Colonic mucosa (tissue), 4 donors: ENCODE results near the gene CSMD2. TPM values are rescaled to one million over a fixed set of nuclear protein-coding genes. Genes with fewer than 3 reads are reported as not detected.

Experiments used
- DNase-seq: peaks from one replicate; pipeline ENCODE4 v3.0.0-alpha.2; 2020
- H3K27ac ChIP-seq: fragments of 200-600 bp; one replicate; pipeline ENCODE4 v1.8.0; 2021
- H3K27me3 ChIP-seq: fragments of 200-600 bp; one replicate; pipeline ENCODE4 v1.8.0; 2021
- H3K36me3 ChIP-seq: fragments of 200-600 bp; one replicate; pipeline ENCODE4 v1.8.0; 2021
- H3K4me1 ChIP-seq: fragments of 200-600 bp; one replicate; pipeline ENCODE4 v1.8.0; 2021; ENCODE audit warnings: mild to moderate bottlenecking
- H3K4me3 ChIP-seq: fragments of 200-600 bp; one replicate; pipeline ENCODE4 v1.8.0; 2021
- H3K9ac ChIP-seq, 2 donors: one replicate each; pipeline ENCODE4 v1.7.0; 2013; ENCODE audit warnings: control low read depth in 2 of 2, low read depth in 2 of 2, low read length in 2 of 2
- H3K9me3 ChIP-seq: fragments of 200-600 bp; one replicate; pipeline ENCODE4 v1.8.0; 2021
- intact Hi-C: fragments of 100-400 bp; cut with DNase I; formaldehyde crosslinking; loops from one replicate; pipeline ENCODE4 v1.14.1; 2022
- total RNA-seq, 2 donors: library from RNA; stranded (reverse); fragmentation: NEBNext Ultra II Directional in 1 of 2; extraction: Animal tissue kit (Norgen Biotek cat#: 25700) in 1 of 2; gene quantifications; one replicate each; pipeline ENCODE4 v1.2.1, GENCODE V29; 2021
- TF ChIP-seq, protein P1 (sequence below): fragments of 200-600 bp; IDR thresholded peaks from one replicate; pipeline ENCODE4 v1.8.0; 2022; ENCODE audit warnings: antibody characterized with exemption, mild to moderate bottlenecking
- donor health status: healthy.
- donor health status: DM: no; HTN: no; CAD: no.
- donor health status: DM: no; HTN: no; CAD: no.

The CSMD2 gene
- total RNA-seq: under 1 TPM; 0.05 to 0.10 TPM

DNA sequence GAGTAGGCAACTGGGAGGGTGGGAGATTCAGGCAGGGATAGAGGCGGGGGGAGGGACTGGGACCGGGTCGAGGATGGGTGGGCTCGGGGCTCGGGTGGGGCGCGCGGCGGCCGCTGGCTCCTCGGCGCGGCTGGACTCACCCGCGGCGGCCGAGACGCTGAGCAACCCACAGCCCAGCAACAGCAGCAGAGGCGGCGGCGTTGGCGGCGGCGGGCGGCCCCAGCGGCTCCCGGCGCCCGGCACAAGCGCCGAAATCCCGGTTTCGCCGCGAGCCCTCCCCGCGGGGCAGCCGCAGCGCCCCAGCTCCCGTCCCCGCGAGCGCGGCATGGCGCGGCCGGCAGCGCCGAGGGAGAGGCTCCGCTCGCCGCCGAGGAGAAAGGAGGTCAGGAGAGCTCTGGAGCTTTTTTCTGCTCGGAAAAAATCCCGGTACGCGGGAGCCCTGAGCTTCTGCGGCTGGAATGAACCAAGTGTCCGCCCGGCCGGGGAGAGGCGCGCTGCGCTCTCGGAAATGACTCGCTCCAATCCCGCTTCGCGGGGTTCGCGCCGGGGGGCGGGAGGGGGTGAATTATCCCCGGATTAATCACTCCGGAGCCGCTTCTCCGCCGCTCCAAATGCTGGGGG is at the start of gene CSMD2:
TSS of gene CSMD2 (minus strand) at position 460 of the 621 bp plus-strand sequence. CDS start at position 327, 133 bp downstream.
- TF ChIP-seq, protein P1, sequence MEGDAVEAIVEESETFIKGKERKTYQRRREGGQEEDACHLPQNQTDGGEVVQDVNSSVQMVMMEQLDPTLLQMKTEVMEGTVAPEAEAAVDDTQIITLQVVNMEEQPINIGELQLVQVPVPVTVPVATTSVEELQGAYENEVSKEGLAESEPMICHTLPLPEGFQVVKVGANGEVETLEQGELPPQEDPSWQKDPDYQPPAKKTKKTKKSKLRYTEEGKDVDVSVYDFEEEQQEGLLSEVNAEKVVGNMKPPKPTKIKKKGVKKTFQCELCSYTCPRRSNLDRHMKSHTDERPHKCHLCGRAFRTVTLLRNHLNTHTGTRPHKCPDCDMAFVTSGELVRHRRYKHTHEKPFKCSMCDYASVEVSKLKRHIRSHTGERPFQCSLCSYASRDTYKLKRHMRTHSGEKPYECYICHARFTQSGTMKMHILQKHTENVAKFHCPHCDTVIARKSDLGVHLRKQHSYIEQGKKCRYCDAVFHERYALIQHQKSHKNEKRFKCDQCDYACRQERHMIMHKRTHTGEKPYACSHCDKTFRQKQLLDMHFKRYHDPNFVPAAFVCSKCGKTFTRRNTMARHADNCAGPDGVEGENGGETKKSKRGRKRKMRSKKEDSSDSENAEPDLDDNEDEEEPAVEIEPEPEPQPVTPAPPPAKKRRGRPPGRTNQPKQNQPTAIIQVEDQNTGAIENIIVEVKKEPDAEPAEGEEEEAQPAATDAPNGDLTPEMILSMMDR: no peak
- peaks cover 39% of the 10 kb centered on the region for H3K27me3 ChIP-seq
- DNase-seq: no peak
- H3K4me1 ChIP-seq: no peaks in the 10 kb centered on the region
- intact Hi-C loops: loop anchor here (5.0 kb wide), 1 partner anchor 533 kb away; no protein-coding TSS in a partner anchor
- H3K36me3 ChIP-seq: no peaks in the 10 kb centered on the region
- H3K4me3 ChIP-seq: no peak within 1 kb of the TSS
- no peaks in the 10 kb centered on the region for H3K9me3 ChIP-seq
- H3K9ac ChIP-seq: no peak within 1 kb of the TSS
- no peak within 1 kb of the TSS for H3K27ac ChIP-seq

DNA sequence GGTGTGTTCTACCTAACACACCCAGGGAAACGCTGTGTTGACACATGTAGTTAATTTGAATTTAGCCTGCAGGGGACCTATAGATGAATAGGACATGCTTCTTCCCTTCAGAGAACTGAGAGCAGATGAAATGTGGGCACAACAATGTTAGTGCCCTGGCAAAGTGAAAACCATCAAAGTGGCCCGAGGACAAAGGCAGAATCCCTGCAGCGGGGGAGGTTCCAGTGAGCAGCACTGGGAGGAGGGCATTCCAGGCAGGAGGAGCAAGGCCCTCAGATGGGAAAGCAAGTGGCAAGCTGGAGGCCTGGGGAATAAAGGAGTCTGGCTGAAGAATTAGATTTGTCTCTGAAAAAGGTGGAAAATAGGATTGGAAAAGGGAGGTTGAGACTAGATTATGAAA is 48.9 kb upstream of the CSMD2 start:
- intact Hi-C loops: no loop called here
- no peak for DNase-seq
- no peaks in the 10 kb centered on the region for H3K27me3 ChIP-seq
- TF ChIP-seq, protein P1: no peak
- H3K4me1 ChIP-seq: no peaks in the 10 kb centered on the region
- no peak overlapping the region for H3K4me3 ChIP-seq
- no peaks in the 10 kb centered on the region for H3K36me3 ChIP-seq
- H3K27ac ChIP-seq: no peak overlapping the region
- no peak overlapping the region for H3K9ac ChIP-seq
- H3K9me3 ChIP-seq: no peaks in the 10 kb centered on the region

GRCh38 chr1:34212673-34213072 is 47.6 kb upstream of the CSMD2 start:
- H3K4me3 ChIP-seq: no peak overlapping the region
- no peak overlapping the region for H3K27ac ChIP-seq
- DNase-seq: no peak
- TF ChIP-seq, protein P1: no peak
- H3K36me3 ChIP-seq: no peaks in the 10 kb centered on the region
- H3K4me1 ChIP-seq: no peaks in the 10 kb centered on the region
- no peak overlapping the region for H3K9ac ChIP-seq
- H3K9me3 ChIP-seq: no peaks in the 10 kb centered on the region
- no peaks in the 10 kb centered on the region for H3K27me3 ChIP-seq
- intact Hi-C loops: no loop called here

DNA sequence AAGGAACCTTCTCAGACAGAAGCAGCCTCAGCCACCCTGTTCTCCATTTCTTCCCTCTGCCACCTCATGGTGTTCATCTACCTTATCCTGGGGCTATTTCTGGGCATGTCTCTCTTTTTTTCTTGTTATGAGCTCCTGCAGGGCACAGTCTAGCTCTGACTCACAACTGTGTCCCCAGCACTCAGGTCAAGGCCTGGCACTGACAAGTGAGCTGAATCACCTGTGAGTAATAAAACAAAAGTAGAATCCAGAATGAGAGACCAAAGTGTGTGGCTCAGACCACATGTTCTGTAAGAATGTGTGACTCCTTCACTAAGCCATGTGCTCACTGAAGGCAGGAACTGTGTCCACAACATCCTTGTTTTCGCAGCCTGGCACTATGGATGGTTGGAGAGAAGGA is 34.9 kb upstream of the CSMD2 start:
- Histone ChIP-seq H3K9ac (no peak overlapping the region), H3K27ac (no peak overlapping the region), H3K36me3 (no peaks in the 10 kb centered on the region), H3K4me3 (no peak overlapping the region), H3K27me3 (no peaks in the 10 kb centered on the region), H3K4me1 (no peaks in the 10 kb centered on the region), H3K9me3 (no peaks in the 10 kb centered on the region)
- DNase-seq: no peak
- TF ChIP-seq, protein P1: no peak
- intact Hi-C loops: no loop called here

DNA sequence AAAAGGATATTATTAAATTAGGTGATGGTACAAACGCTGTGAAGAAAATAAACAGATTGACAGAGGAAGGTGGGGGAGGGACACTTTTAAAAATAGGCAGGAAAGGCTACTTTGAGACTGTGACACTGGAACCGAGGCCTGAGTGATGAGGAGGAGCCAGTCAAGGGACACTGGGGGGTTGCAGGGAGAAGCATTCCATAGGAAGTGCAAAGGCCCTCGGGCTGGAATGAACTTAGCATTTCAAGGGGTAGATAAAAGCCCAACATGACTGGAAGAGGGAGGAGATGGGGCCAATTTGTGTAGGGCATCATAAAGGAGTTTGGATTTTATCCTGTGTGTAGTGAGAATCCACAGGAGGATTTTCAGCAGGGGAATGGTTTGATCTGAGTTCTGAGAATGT is 27.6 kb upstream of the CSMD2 start:
- no peaks in the 10 kb centered on the region for H3K36me3 ChIP-seq
- no peaks in the 10 kb centered on the region for H3K27me3 ChIP-seq
- no peak overlapping the region for H3K9ac ChIP-seq
- H3K9me3 ChIP-seq: no peaks in the 10 kb centered on the region
- DNase-seq: no peak
- no peak overlapping the region for H3K4me3 ChIP-seq
- intact Hi-C loops: no loop called here
- no peak overlapping the region for H3K27ac ChIP-seq
- H3K4me1 ChIP-seq: no peaks in the 10 kb centered on the region
- TF ChIP-seq, protein P1: no peak
